RWPE2 (cell line): Measurements from ENCODE around the gene SEC61A2.

Source experiments
- ATAC-seq: fragments of 200-7000 bp; cut with Tn5 transposase; 3 replicates; pipeline ENCODE4 v1.9.1; 2021; ENCODE audit warnings: low read depth
- DNase-seq: peaks from one replicate; pipeline ENCODE4 v3.0.0-alpha.2; 2020; ENCODE audit warnings: low spot score
- H3K27ac ChIP-seq: fragments of 450-650 bp; 2 replicates; pipeline ENCODE4 v1.5.1; 2017; ENCODE audit warnings: mild to moderate bottlenecking; ENCODE audit not compliant: poor library complexity, severe bottlenecking
- H3K27me3 ChIP-seq: fragments of 250-450 bp; sonication (Bioruptor Pico); 2 replicates; pipeline ENCODE4 v1.5.1; 2021; ENCODE audit warnings: mild to moderate bottlenecking, moderate library complexity; ENCODE audit not compliant: insufficient read depth, poor library complexity, severe bottlenecking
- H3K36me3 ChIP-seq: fragments of 250-450 bp; sonication (Bioruptor Pico); 2 replicates; pipeline ENCODE4 v1.5.1; 2020; ENCODE audit warnings: low read depth, mild to moderate bottlenecking, moderate library complexity
- H3K4me1 ChIP-seq: fragments of 250-450 bp; sonication (Bioruptor Pico); 2 replicates; pipeline ENCODE4 v1.5.1; 2021; ENCODE audit warnings: mild to moderate bottlenecking, moderate library complexity; ENCODE audit not compliant: insufficient read depth, poor library complexity, severe bottlenecking
- H3K4me3 ChIP-seq: fragments of 250-450 bp; sonication (Bioruptor Pico); 2 replicates; pipeline ENCODE4 v1.5.1; 2021; ENCODE audit warnings: mild to moderate bottlenecking, moderate library complexity; ENCODE audit not compliant: severe bottlenecking
- H3K9me3 ChIP-seq: fragments of 250-450 bp; sonication (Bioruptor Pico); 2 replicates; pipeline ENCODE4 v1.5.1; 2021; ENCODE audit warnings: mild to moderate bottlenecking, moderate library complexity; ENCODE audit not compliant: severe bottlenecking
- TF ChIP-seq, protein P1 (sequence below): fragments of 450-650 bp; IDR thresholded peaks from one replicate; pipeline ENCODE4 v1.5.1; 2017; ENCODE audit warnings: mild to moderate bottlenecking, moderate library complexity; ENCODE audit not compliant: poor library complexity, severe bottlenecking

The SEC61A2 gene

DNA sequence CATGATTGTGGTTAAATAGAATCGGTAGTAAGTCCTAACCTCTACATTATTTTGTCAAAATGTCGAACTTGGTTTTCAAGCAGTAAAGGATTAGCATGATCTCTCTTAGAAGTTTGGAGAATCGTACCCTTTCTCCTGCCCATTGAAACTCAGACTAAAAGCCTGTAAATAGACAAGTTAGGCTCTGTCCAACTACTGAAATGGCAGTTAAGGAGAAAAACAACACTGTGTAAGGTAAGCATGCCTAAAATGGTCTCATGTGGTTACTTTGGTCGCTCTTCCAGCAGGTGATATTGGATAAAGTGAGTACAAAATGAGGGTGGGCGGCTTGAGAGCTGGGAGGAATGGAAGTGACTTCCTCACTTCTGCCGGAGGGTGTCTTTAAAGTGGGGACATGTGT is 25.0 kb downstream of the SEC61A2 start:
- no peaks in the 10 kb centered on the region for H3K27me3 ChIP-seq
- TF ChIP-seq, protein P1, sequence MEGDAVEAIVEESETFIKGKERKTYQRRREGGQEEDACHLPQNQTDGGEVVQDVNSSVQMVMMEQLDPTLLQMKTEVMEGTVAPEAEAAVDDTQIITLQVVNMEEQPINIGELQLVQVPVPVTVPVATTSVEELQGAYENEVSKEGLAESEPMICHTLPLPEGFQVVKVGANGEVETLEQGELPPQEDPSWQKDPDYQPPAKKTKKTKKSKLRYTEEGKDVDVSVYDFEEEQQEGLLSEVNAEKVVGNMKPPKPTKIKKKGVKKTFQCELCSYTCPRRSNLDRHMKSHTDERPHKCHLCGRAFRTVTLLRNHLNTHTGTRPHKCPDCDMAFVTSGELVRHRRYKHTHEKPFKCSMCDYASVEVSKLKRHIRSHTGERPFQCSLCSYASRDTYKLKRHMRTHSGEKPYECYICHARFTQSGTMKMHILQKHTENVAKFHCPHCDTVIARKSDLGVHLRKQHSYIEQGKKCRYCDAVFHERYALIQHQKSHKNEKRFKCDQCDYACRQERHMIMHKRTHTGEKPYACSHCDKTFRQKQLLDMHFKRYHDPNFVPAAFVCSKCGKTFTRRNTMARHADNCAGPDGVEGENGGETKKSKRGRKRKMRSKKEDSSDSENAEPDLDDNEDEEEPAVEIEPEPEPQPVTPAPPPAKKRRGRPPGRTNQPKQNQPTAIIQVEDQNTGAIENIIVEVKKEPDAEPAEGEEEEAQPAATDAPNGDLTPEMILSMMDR: no peak
- H3K9me3 ChIP-seq: no peaks in the 10 kb centered on the region
- peaks cover 32% of the 10 kb centered on the region for H3K36me3 ChIP-seq
- H3K4me3 ChIP-seq: no peak overlapping the region
- DNase-seq (no peak), ATAC-seq (no peak)
- H3K27ac ChIP-seq: no peak overlapping the region
- H3K4me1 ChIP-seq: no peaks in the 10 kb centered on the region

DNA sequence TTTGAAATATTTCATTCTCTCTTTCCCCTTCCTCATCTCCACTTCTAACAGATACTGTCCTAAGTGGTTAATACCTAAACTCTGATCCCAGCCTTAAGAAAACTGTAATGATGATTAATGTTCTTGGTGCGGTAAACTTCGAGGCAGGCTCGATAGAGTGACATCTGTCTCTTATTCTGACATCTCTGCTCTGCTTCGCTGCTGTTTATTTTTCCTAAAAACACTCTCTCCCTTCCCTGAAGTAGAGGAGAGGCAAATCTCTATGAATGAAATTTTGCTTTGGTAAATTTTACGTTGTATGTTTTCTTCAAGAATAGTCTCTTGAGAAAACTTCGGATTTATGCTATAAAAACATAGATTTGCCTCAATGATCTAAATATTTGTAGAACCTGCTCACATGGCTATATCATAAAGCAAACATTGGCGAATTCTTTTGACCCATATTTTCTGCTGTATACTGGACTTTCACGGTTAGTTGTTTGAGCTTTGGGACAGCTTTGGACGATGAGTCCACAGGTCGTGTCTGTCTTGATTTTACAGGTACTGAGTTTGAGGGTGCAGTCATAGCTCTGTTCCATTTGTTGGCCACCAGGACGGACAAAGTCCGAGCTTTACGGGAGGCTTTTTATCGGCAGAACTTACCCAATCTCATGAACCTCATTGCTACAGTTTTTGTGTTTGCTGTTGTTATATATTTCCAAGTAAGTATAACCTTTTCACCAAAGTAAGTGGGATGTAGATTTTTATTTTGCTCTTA is 27.1 kb downstream of the SEC61A2 start:
- DNase-seq (no peak), ATAC-seq (no peak)
- TF ChIP-seq, protein P1: no peak
- Histone ChIP-seq H3K27me3 (no peaks in the 10 kb centered on the region), H3K9me3 (no peaks in the 10 kb centered on the region), H3K4me3 (no peak overlapping the region), H3K4me1 (no peaks in the 10 kb centered on the region), H3K27ac (no peak overlapping the region), H3K36me3 (peaks cover 47% of the 10 kb centered on the region)

DNA sequence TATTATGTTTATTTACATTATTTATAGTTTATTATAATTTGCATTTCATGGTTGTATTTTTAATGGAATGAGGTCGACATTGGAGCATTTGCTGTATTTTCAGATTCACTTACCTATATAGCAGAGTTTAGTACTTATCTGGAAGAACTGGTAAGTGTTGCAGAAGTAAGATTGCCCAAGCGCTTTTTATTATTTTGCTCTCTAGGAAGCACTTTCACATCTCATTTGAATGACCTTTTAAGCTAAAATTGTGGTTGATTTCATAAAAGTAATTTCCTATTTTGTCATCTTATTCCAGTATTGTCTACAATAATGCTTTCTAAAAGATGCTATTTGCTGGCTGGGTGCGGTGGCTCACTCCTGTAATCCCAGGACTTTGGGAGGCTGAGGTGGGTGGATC is 28.6 kb downstream of the SEC61A2 start:
- TF ChIP-seq, protein P1: no peak
- Histone ChIP-seq H3K9me3 (no peaks in the 10 kb centered on the region), H3K4me1 (no peaks in the 10 kb centered on the region), H3K27ac (no peak overlapping the region), H3K27me3 (no peaks in the 10 kb centered on the region), H3K36me3 (peaks cover 63% of the 10 kb centered on the region), H3K4me3 (no peak overlapping the region)
- ATAC-seq: no peak
- DNase-seq: no peak

DNA sequence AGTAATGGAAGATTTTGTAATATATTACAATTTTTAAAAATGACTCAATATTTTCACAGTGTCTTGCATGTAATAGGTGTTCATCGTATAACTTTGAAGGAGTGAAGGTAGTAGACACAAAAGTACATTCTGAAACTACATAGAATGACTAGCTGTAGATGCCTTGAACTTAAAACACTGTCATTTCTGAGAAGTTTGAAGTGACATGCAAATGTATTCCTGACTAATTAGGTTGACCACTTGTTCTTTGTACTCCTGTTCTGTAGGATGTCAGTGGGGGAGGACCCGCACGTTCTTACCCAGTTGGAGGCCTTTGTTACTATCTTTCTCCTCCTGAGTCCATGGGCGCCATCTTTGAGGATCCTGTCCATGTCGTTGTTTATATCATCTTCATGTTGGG is 31.2 kb downstream of the SEC61A2 start:
- Histone ChIP-seq H3K27me3 (no peaks in the 10 kb centered on the region), H3K9me3 (peaks cover 1% of the 10 kb centered on the region), H3K4me1 (no peaks in the 10 kb centered on the region), H3K36me3 (peaks cover 78% of the 10 kb centered on the region), H3K27ac (no peak overlapping the region), H3K4me3 (no peak overlapping the region)
- no peak for DNase-seq
- no peak for ATAC-seq
- TF ChIP-seq, protein P1: no peak

DNA sequence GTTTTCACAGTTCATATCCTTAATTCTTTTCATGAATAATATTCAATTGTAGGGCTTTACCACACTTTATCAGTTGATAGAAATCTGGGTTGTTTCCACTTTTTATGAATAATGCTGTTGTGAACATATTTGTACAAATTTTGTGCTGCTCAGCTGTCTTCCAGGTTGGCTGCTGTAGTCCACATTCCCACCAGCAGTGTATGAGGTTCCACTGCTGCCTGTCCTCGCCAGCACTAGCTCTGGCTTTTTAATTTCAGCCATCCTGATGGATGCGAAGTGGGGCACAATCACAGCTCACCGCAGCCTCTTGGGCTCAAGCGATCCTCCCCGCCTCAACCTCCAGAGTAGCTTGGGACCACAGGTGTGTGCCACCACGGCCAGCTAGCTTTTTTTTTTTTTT is 33.5 kb downstream of the SEC61A2 start:
- ATAC-seq (no peak), DNase-seq (no peak)

More for the DNA sequence above, 33.5 kb downstream of the SEC61A2 start:
- TF ChIP-seq, protein P1: no peak
- H3K4me1 ChIP-seq: no peaks in the 10 kb centered on the region
- H3K36me3 ChIP-seq: peaks cover 79% of the 10 kb centered on the region
- peaks cover 1% of the 10 kb centered on the region for H3K9me3 ChIP-seq
- H3K4me3 ChIP-seq: no peak overlapping the region
- no peak overlapping the region for H3K27ac ChIP-seq
- H3K27me3 ChIP-seq: no peaks in the 10 kb centered on the region
